Stimulated activated CD4-positive, alpha-beta T cell treated with anti-CD3 and anti-CD28 coated beads, Interleukin-12 subunit alpha, Interleukin-12 subunit beta, amount 100 ng/mL, for 24 hours (primary cell): Measurements from ENCODE around the gene NUTM2F.
"Not testable (repeated sequence)": the region's sequence is repeated elsewhere in the genome, so short reads cannot be mapped to it uniquely, and the experiment has no call there.

Source experiments
- DNase-seq, 2 experiments: peaks; one replicate each; pipeline ENCODE4 v3.0.0-alpha.2; 2020; ENCODE audit warnings: low read depth in 2 of 2

The NUTM2F gene

GRCh38 chr9:94315034-94315984, 13.1 kb downstream of the NUTM2F start:
- not testable (repeated sequence) for DNase-seq

- DNase-seq, result no peak
Observed at GRCh38 chr9:94303321-94303720, 25.1 kb downstream of the NUTM2F start.

- no peak for DNase-seq
Observed at GRCh38 chr9:94302426-94302825, 26.0 kb downstream of the NUTM2F start.

- DNase-seq, result no peak
Observed at GRCh38 chr9:94301583-94301982, 26.9 kb downstream of the NUTM2F start.

GRCh38 chr9:94300470-94301301, 27.8 kb downstream of the NUTM2F start:
- DNase-seq, result no peak

- no peak for DNase-seq
Observed at GRCh38 chr9:94298949-94299599, 29.4 kb downstream of the NUTM2F start.

GRCh38 chr9:94289691-94290090, 38.8 kb downstream of the NUTM2F start:
- DNase-seq, result no peak

- no peak for DNase-seq
Observed at GRCh38 chr9:94287877-94288513, 40.4 kb downstream of the NUTM2F start.

- no peak for DNase-seq
Observed at GRCh38 chr9:94286116-94286515, 42.3 kb downstream of the NUTM2F start.

- no peak for DNase-seq
Observed at GRCh38 chr9:94281101-94281500, 47.3 kb downstream of the NUTM2F start.

- DNase-seq, result no peak
Observed at GRCh38 chr9:94280409-94280989, 47.9 kb downstream of the NUTM2F start.

- no peak for DNase-seq
Observed at GRCh38 chr9:94277885-94278536, 50.4 kb downstream of the NUTM2F start.

- DNase-seq, result not testable (repeated sequence)
Observed at GRCh38 chr9:94277029-94277428, 51.4 kb downstream of the NUTM2F start.

GRCh38 chr9:94270009-94270408, 58.4 kb downstream of the NUTM2F start:
- DNase-seq, result no peak

- no peak for DNase-seq
Observed at GRCh38 chr9:94269264-94269663, 59.2 kb downstream of the NUTM2F start.
